HAP-1 (cell line): ENCODE data around the gene SIK3.
A peak's percentile ranks its signal among the peaks of the same experiment; 100 is the strongest.
"Not testable (repeated sequence)": the region's sequence is repeated elsewhere in the genome, so short reads cannot be mapped to it uniquely, and the experiment has no call there.

Experiments used
- DNase-seq, 2 experiments: peaks; one replicate each; pipeline ENCODE4 v3.0.0-alpha.2; 2016 to 2020; ENCODE audit warnings: low spot score in 2 of 2
- H3K27me3 ChIP-seq: fragments of 250-450 bp; sonication (Bioruptor Pico); 2 replicates; pipeline ENCODE4 v1.5.1; 2020; ENCODE audit warnings: low read depth, mild to moderate bottlenecking, moderate library complexity
- H3K36me3 ChIP-seq: fragments of 250-450 bp; sonication (Bioruptor Pico); replicated peaks from 2 replicates; pipeline ENCODE4 v1.5.1; 2020; ENCODE audit warnings: mild to moderate bottlenecking
- H3K4me1 ChIP-seq: fragments of 250-450 bp; sonication (Bioruptor Pico); 2 replicates; pipeline ENCODE4 v1.5.1; 2020; ENCODE audit warnings: mild to moderate bottlenecking
- H3K4me3 ChIP-seq: fragments of 250-450 bp; sonication (Bioruptor Pico); 2 replicates; pipeline ENCODE4 v1.5.1; 2020; ENCODE audit warnings: mild to moderate bottlenecking, moderate library complexity
- H3K9me3 ChIP-seq: fragments of 250-450 bp; sonication (Bioruptor Pico); 2 replicates; pipeline ENCODE4 v1.5.1; 2020; ENCODE audit warnings: mild to moderate bottlenecking, moderate library complexity
- in situ Hi-C: fragments of 300-500 bp; cut with MboI; formaldehyde crosslinking; loops from 3 replicates; pipeline ENCODE4 v1.14.3; 2020; ENCODE audit warnings: low sequenced_read_pairs, inconsistent platforms, mixed read lengths

SIK3 gene

DNA sequence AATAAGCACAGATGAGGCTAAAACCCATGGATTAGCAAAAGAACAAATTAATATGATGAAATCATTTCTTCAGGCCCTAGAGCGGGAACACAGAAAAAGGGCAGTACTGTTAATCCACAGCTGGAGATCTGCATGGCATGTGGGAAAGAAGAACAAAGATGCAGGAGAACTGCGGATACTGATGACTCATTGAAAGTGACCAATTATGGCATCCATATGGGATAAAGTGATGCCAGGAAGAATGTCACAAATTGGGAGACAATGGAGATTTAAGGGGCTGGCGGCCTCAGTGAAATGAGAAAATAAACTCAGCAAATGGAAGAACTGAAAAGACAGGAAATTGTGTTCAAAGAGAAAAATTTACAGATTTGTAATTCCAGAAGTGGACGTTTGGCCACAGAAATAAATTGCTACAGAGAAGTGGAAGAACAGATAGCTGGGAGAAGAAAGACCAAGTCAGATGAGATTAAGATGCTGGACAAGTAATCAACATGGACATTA is 39.4 kb downstream of the SIK3 start:
- no peaks in the 10 kb centered on the region for H3K9me3 ChIP-seq
- DNase-seq: peak in 1 of 2 experiments; percentile 31
- no peaks in the 10 kb centered on the region for H3K36me3 ChIP-seq
- in situ Hi-C loops: no loop called here
- H3K27me3 ChIP-seq: no peaks in the 10 kb centered on the region
- H3K4me3 ChIP-seq: no peak overlapping the region
- peaks cover 10% of the 10 kb centered on the region for H3K4me1 ChIP-seq

DNA sequence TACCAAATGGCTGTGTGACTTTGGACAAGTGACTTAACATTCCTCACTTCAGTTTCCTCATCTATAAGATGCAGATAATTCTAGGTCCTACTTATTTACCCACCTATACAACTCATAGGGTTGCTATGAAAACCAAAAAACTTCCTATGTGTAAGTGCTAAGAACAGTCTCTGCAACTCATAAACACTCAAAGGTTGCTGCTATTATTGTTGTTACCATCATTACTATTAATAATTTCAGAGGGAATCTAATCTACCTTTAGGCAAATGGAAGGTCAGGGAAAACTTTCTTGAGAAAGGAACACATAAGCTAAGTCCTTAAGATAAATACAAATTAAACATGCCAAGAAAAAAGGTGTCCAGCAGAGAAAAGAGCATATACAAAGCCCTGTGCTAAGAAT is 40.5 kb downstream of the SIK3 start:
- Histone ChIP-seq H3K27me3 (no peaks in the 10 kb centered on the region), H3K4me1 (peaks cover 20% of the 10 kb centered on the region), H3K4me3 (no peak overlapping the region), H3K9me3 (no peaks in the 10 kb centered on the region), H3K36me3 (no peaks in the 10 kb centered on the region)
- in situ Hi-C loops: no loop called here
- no peak for DNase-seq

DNA sequence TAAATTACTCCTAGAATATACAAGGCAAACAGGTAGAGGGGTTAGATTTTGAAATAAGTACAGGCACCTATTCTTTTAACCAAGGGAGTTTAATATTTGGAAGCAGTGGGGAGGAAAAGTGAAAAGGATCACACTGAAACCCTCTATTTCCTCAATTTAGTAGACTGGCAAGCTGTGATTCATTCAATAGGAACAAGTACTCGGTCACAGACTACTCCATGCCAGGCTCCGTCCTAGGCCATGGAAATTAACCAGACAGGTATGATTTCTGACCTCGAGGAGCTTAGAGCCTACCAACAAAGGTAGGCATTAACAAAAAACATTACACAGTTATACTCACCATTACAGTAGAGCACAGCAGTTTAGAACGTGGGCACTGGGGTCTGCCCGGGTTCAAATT is 40.9 kb downstream of the SIK3 start:
- H3K4me1 ChIP-seq: peaks cover 22% of the 10 kb centered on the region
- in situ Hi-C loops: no loop called here
- no peak overlapping the region for H3K4me3 ChIP-seq
- no peaks in the 10 kb centered on the region for H3K9me3 ChIP-seq
- no peaks in the 10 kb centered on the region for H3K36me3 ChIP-seq
- no peaks in the 10 kb centered on the region for H3K27me3 ChIP-seq
- DNase-seq: no peak

DNA sequence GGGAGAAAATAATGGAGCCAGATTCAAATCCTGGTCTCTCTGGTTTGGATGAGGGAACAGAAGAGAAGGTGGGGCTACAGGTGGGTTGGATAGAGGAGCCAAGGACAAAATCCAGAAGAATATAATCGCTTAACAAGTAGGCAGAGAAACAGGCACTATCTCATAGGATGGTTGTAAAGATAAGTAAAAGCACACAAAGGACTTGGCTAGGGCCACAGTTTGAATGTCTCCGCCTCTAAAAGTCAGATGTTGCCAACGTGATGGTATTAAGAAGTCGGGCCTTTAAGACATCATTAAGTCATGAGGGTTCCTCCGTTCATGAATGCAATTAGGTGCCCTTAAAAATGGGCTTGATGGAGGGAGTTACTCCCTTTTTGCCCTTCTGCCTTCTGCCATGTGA is 42.8 kb downstream of the SIK3 start:
- in situ Hi-C loops: no loop called here

DNA sequence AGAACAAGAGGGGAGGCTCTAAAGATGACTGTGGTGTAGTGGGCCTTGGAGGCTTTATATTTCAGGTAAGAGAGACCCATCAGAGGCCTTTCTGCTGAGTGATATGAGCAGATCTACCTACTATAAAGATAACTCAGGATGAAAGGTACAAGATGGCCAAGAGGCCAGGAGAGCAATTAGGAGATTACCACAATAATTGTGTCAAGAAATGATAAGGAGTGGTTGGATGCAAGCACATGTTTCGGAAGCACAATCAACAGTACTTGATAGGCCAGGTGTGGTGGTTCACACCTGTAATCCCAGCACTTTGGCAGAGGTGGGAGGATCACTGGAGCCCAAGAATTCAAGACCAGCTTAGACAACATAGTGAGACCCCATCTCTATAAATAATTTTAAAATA is 43.8 kb downstream of the SIK3 start:
- no peaks in the 10 kb centered on the region for H3K9me3 ChIP-seq
- H3K4me1 ChIP-seq: peaks cover 27% of the 10 kb centered on the region
- DNase-seq: no peak
- no peak overlapping the region for H3K4me3 ChIP-seq
- no peaks in the 10 kb centered on the region for H3K36me3 ChIP-seq
- in situ Hi-C loops: no loop called here
- no peaks in the 10 kb centered on the region for H3K27me3 ChIP-seq

More for the DNA sequence above, 42.8 kb downstream of the SIK3 start:
- no peak for DNase-seq
- Histone ChIP-seq H3K4me1 (peaks cover 29% of the 10 kb centered on the region), H3K36me3 (no peaks in the 10 kb centered on the region), H3K27me3 (no peaks in the 10 kb centered on the region), H3K9me3 (no peaks in the 10 kb centered on the region), H3K4me3 (no peak overlapping the region)

DNA sequence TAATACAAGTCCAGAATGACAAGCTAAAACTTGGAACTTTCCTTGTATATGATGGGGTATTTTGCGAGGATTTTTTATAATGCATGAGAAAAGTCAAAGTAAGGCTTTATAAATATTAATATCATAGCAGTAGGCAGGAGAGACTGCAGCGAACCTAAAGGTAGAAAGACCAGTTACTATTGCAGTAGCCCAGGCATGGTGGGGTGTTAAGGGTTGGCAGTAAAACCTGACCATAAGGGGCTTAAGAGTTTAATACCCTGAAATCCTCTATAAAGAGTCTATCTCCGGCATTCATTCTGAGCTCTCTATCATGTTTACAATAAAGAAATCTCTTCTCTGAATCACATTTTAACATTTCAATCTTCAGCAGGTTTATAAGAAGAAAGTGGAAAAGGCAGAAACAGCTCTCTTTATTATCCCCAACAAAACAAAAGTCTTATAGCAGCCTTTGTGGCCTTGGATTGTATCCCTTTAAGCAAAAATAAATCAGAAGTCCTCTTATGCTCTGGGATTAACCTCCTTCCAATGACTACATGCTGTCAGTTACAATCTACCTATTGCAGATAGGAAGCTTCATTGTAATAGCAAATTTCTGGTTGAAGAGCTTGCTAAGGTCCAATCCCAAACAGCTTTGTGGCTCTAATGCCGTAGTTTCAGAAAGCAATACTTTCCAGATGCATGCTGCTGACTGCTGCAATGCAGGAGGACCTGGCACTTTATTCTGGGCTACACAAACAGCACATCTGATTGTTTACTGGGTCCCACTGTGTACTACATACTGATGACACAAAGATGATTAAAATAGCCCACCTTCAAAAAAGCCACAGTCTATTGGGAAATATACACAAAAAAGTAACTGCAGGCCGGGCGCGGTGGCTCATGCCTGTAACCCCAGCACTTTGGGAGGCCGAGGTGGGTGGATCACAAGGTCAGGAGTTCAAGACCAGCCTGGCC is 45.8 kb downstream of the SIK3 start:
- Histone ChIP-seq H3K9me3 (no peaks in the 10 kb centered on the region), H3K36me3 (no peaks in the 10 kb centered on the region), H3K27me3 (no peaks in the 10 kb centered on the region), H3K4me1 (peaks cover 18% of the 10 kb centered on the region), H3K4me3 (no peak overlapping the region)
- in situ Hi-C loops: no loop called here
- DNase-seq: peak; percentile 54 to 96

DNA sequence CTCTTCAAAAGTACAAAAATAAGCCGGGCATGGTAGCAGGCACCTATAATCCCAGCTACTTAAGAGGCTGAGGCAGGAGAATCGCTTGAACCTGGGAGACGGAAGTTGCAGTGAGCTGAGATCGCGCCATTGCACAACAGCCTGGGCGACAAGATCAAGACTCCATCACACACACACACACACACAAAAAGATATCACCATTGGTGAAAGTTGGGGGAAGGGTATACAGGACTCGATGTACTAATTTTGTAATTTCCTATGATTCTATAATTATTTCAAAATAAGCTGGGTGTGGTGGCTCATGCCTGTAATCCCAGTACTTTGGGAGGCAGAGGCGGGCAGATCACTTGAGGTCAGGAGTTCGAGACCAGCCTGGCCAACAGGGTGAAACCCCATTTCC is 48.1 kb downstream of the SIK3 start:
- H3K27me3 ChIP-seq, H3K4me3 ChIP-seq, DNase-seq, H3K9me3 ChIP-seq, H3K36me3 ChIP-seq, in situ Hi-C loops: not testable (repeated sequence)
- peaks cover 32% of the 10 kb centered on the region for H3K4me1 ChIP-seq

DNA sequence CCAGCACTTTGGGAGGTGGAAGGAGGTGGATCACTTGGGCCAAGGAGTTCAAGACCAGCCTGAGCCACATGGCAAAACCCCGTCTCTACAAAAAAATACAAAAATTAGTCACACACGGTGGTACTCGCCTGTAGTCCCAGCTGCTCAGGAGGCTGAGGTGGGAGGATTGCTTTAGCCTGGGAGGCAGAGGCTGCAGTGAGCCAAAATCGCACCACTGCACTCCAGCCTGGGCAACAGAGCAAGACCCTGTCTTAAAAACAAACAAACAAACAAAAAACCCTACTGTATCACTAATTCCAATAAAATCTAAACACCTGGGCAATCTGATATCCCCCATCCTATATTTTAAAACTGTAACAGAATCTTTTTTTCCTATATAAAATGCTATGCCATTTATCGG is 51.6 kb downstream of the SIK3 start:
- H3K4me3 ChIP-seq, H3K9me3 ChIP-seq, H3K36me3 ChIP-seq, in situ Hi-C loops, DNase-seq, H3K27me3 ChIP-seq: not testable (repeated sequence)
- peaks cover 37% of the 10 kb centered on the region for H3K4me1 ChIP-seq

DNA sequence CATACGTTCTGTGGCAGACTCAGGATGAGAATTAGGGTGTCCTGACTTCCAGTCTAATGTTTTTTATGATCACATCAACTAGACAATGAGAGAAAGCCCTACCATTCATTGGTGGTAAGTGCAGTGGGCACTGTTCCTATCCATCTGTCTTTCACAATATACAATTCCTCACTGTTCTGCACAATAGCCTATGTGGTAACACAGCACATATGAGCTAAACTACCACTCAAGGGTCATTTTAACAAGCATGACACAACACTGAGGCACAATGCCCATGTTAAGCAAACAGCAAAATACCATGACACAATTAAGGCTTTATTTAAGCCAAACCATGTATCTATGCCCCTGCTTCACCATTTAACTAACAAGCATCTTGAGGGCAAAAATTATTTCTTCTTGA is 52.3 kb downstream of the SIK3 start:
- peak in 1 of 2 experiments; percentile 40 for DNase-seq
- H3K9me3 ChIP-seq: no peaks in the 10 kb centered on the region
- H3K4me1 ChIP-seq: peaks cover 39% of the 10 kb centered on the region
- in situ Hi-C loops: no loop called here
- no peak overlapping the region for H3K4me3 ChIP-seq
- no peaks in the 10 kb centered on the region for H3K36me3 ChIP-seq
- H3K27me3 ChIP-seq: no peaks in the 10 kb centered on the region

DNA sequence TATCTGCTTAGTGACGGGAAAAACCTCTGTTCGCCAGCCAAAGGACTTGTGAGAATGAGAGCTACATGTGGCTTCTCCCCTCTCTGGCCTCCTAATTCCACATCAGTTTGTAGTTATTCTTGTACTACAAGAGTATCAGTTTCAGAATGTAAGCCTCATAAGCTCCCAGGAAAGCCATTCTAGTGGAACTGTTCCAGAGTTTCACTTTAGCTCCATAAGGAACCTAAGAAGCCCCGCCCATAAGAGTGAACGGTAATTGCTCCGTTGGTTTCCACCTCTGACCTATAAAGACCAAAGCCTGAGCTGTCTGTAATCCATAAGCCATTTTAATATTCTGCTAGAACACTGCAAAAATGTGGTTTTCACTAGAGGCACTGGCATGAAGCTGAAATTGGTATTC is 53.0 kb downstream of the SIK3 start:
- peak; percentile 60 to 68 for DNase-seq

DNA sequence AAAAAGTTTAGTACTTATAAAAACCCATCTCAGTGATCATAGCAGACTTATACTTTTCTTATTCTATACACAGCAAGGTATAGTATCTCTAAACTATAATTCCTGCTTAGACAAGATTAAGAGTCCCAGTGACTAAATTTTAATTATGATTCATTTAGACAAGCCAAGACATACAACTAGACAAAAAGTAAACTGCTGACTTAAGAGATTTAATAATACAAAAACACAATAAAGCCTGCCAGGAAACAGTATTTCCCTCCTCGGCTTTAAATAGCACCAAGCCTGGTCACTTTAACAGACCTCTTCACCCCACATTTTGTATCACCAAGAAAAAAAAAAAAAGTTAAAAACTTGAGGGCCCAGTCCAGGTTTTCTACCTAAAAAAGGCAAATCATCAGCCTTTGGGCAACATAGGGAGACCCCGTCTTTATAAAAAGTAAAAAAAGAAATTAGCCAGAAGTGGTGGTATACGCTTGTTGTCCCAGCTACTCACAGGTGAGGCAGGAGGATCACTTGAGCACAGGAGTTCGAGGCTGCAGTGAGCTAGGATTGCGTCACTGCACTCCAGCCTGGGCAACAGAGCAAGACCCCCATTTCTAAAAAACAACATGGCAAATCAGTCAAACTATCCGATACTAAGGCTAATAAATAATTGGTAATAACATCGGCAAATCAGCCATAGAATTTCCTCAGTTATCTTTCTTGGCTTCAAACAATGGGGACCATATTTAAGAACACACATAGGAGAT is 53.8 kb downstream of the SIK3 start:
- no peaks in the 10 kb centered on the region for H3K9me3 ChIP-seq
- no peak overlapping the region for H3K4me3 ChIP-seq
- no peaks in the 10 kb centered on the region for H3K36me3 ChIP-seq
- H3K27me3 ChIP-seq: no peaks in the 10 kb centered on the region
- peaks cover 39% of the 10 kb centered on the region for H3K4me1 ChIP-seq
- DNase-seq: no peak
- in situ Hi-C loops: no loop called here

More for the DNA sequence above, 53.0 kb downstream of the SIK3 start:
- H3K4me1 ChIP-seq: peaks cover 39% of the 10 kb centered on the region
- no peaks in the 10 kb centered on the region for H3K36me3 ChIP-seq
- H3K9me3 ChIP-seq: no peaks in the 10 kb centered on the region
- no peaks in the 10 kb centered on the region for H3K27me3 ChIP-seq
- in situ Hi-C loops: no loop called here
- no peak overlapping the region for H3K4me3 ChIP-seq

DNA sequence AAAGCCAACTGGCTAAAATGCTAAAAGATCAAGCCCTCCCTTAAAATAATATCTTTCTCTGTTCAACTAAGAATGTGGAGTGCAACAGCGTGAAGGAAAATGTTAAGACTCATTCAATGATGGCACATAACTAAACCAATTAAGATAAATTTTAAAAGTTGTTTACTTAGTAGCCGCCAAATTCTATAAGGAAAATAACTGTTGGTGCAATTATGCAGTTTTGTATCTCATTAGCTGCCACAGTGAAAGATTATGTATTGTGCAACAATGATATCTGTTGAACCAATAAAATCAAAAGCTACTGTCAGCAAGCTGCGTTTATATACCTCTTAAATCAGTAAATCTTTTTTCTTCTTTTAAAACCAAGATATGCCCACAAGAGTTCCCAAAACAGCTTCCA is 55.5 kb downstream of the SIK3 start:
- peaks cover 44% of the 10 kb centered on the region for H3K4me1 ChIP-seq
- no peaks in the 10 kb centered on the region for H3K9me3 ChIP-seq
- no peak for DNase-seq
- no peaks in the 10 kb centered on the region for H3K27me3 ChIP-seq
- in situ Hi-C loops: no loop called here
- no peak overlapping the region for H3K4me3 ChIP-seq
- H3K36me3 ChIP-seq: no peaks in the 10 kb centered on the region

DNA sequence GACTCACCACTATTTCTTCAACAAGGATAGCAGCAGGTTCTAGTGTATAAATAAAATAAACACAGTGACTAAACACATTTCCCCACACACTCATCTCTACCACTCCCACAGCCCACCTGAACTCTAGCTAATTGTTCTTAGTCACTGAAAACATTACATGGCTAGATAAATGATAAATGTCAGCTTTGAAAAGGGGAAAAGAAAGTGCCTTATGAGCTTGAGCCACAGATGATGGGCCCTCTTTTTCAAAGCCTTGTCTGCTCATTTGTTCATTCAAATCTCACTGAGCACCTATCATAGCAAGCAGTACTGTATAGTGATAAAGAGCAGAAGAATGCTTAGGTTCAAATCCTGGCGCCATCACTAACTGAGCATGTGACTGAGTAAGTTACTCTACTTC is 58.3 kb downstream of the SIK3 start:
- DNase-seq: no peak
- in situ Hi-C loops: no loop called here

DNA sequence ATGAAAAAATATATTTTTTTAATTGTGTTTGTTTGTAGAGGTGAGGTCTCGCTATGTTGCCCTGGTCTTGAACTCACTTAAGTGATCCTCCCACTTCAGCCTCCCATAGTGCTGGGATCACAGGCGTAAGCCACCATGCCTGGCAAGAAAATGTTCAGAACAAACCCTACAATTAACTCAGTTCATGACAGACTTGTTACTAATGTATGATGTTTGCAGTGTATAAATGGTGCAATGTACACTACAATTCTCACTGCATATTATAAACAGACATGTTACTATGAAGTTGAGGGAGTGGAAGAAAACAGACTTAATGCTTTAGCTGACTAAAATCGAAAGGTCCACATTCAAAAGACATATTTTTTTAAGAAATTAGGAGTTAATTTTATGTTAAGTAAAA is 59.0 kb downstream of the SIK3 start:
- Histone ChIP-seq H3K4me3 (no peak overlapping the region), H3K27me3 (no peaks in the 10 kb centered on the region), H3K9me3 (no peaks in the 10 kb centered on the region), H3K4me1 (peaks cover 31% of the 10 kb centered on the region), H3K36me3 (no peaks in the 10 kb centered on the region)
- in situ Hi-C loops: no loop called here
- no peak for DNase-seq

More for the DNA sequence above, 58.3 kb downstream of the SIK3 start:
- Histone ChIP-seq H3K36me3 (no peaks in the 10 kb centered on the region), H3K27me3 (no peaks in the 10 kb centered on the region), H3K9me3 (no peaks in the 10 kb centered on the region), H3K4me1 (peaks cover 33% of the 10 kb centered on the region), H3K4me3 (no peak overlapping the region)
